HG02571 (cell line): ENCODE measurements around the gene GRK4.
"Not testable (repeated sequence)": the region's sequence is repeated elsewhere in the genome, so short reads cannot be mapped to it uniquely, and the experiment has no call there.

ENCODE experiments used
- ATAC-seq: cut with Tn5 transposase; IDR thresholded peaks from one replicate; pipeline ENCODE4 v1.9.1; 2021; ENCODE audit warnings: mild to moderate bottlenecking, moderate library complexity; ENCODE audit not compliant: unreplicated experiment

The GRK4 gene

DNA sequence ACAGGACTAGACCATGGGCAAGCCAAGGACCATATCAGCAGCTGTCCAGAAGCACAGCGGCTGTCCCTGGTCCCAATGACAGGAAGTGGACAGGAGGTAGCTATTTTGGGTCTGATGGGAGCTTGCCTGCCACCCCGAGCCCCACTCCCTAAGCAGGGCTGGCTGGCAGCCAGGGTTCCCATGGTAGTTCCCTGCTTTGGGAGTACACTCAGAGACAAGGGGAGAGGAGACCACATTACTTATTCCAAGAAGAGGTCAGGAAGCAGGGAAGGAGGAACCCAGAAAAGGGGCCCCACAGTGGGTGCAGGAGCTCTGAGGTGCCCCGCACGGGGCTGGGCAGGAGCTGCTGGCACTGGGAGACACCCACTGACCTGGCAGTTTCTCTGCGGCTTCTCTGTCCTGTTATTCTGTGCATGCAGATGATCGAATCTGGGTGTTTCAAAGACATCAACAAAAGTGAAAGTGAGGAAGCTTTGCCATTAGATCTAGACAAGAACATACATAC is 74.6 kb downstream of the GRK4 start:
- no peak for ATAC-seq

DNA sequence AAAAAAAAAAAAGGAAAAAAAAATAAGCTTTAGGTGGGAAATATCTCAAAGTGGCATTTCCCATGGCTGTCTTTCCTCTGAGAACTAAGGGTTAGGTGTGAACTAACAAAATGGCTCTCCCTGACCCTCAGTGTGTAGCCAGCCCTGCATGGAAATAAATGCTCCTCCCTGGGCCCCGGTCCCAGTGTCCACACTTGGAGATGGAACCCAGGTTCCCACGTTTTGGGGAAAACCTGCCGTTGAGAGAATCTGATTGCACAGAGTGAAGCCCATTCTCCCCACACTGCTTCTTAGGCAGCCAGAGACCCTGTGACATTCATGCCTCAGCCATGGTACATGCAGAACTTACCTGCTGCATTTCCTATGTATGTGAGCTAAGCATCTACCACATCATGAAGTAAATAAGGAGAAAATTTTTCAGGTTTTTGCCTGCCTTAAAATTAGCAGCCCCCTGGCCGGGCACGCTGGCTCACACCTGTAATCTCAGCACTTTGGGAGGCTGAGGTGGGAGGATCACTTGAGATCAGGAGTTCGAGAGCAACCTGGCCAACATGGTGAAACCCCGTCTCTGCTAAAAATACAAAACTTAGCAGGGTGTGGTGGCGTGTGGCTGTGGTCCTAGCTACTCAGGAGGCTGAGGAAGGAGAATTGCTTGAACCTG is 76.5 kb downstream of the GRK4 start:
- ATAC-seq, result no peak

GRCh38 chr4:3040452-3041191 is 77.3 kb downstream of the GRK4 start:
- no peak for ATAC-seq

- ATAC-seq, result no peak
Measured at GRCh38 chr4:3041192-3042142, 78.1 kb downstream of the GRK4 start.

DNA sequence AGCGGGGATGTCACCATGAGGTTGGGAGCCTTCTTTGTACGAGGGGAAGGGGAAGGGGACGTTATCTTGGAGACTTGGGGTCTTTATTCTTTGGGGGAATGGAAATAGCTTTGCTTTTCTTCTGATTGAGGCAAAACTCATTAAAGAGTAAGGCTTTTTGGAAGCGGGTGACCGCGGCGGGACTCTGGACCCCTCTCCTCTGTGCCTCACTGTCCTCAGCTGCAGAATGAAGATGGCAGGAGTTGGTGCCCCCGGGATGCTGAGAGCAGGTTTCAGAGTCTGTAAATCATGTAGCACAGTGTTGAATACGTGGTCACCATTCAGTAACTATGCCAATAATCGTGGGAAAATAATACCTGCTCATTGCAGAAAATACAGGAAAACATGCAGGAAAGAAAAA is 78.9 kb downstream of the GRK4 start:
- no peak for ATAC-seq

GRCh38 chr4:3043282-3044020 is 80.1 kb downstream of the GRK4 start:
- ATAC-seq, result no peak

DNA sequence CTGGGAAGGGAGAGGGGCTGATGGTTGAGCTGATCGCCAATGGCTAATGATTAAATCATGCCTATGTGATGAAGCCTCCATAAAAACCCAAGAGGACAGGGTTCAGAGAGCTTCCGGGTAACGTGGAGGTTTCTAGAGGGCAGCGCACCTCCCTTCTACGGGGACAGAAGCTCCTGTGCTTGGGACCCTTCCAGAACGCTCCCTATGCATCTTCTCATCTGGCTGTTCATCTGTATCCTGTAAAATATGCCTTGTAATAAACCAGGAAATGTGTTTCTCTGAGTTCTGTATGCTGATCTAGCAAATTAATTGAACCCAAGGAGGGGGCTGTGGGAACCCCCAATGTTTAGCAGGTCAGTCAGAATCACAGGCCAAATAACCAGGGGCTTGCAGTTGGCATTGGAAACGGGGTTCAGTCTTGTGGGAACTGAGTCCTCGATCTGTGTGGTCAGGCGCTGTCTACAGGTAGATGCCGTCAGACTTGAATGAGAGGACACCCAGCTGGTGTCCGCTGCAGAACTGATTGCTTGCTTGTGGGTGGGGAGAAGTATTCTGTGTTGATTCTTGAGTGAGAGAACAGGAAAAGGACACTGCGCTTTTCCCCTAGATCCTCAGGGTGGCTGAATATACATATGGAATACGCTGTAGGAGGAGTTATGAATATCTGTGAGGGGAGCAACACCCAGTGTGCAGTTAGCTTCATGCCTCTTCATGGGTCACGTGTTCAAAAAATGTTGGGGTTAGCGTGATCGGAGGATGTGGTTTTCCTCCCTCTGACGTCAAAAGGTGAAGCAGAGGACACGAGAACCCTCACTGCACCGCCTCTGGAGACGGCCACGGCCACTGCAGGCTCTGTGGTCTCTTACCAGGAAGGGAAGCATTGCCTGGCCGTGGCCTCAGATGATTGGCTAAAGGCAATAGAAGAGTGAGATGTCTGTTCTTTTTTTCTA is 81.8 kb downstream of the GRK4 start:
- no peak for ATAC-seq

- ATAC-seq, result no peak
Measured at GRCh38 chr4:3046162-3046561, 82.8 kb downstream of the GRK4 start.

DNA sequence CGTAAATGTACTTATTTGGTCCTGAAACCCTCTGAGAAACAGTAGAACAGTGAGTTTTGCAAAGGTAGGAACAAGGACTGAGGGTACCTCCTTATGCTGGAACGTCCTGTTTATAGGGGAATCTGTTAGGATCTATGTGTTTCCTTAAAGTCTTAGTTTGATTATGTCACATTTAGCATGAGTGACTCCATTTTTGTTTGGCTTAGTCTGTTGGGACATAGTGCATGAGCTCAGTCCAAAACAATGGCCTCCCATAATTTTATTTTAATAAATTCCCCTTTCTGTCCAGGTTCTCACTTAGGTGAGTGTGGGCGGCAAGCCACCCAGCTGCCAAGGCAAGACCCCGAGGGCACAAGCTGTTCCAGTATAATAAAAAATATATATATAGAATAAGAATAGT is 83.3 kb downstream of the GRK4 start:
- ATAC-seq, result no peak

DNA sequence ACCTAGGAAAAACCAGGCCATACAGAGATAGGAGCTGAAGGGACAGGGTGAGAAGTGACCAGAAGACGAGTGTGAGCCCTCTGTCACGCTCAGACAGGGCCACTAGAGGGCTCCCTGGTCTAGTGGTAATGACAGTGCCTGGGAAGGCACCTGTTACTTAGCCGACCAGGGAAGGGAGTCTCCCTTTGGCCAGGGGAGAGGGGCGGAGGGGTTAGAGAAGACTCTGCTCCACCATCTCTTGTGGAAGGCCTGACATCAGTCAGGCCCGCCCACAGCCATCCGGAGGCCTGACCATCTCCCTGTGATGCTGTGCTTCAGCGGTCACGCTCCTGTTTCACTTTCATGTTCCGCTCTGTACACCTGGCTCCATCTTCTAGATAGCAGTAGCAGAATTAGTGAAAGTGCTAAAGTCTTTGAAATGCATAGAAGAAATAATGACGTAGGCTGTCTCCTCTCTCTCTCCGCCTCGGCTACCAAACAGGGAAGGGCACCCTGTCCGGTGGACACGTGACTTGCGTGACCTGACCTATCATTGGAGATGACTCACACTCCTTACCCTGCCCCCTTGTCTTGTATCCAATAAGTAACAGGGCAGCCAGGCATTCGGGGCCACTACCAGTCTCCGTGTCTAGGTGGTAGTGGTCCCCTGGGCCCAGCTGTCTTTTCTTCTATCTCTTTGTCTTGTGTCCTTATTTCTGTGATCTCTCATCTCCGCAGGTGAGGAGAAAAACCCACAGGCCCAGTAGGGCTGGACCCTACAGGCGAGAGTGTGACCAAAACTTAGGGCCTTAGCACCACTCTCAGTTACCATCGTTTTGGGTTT is 84.3 kb downstream of the GRK4 start:
- ATAC-seq, result peak; percentile 91

DNA sequence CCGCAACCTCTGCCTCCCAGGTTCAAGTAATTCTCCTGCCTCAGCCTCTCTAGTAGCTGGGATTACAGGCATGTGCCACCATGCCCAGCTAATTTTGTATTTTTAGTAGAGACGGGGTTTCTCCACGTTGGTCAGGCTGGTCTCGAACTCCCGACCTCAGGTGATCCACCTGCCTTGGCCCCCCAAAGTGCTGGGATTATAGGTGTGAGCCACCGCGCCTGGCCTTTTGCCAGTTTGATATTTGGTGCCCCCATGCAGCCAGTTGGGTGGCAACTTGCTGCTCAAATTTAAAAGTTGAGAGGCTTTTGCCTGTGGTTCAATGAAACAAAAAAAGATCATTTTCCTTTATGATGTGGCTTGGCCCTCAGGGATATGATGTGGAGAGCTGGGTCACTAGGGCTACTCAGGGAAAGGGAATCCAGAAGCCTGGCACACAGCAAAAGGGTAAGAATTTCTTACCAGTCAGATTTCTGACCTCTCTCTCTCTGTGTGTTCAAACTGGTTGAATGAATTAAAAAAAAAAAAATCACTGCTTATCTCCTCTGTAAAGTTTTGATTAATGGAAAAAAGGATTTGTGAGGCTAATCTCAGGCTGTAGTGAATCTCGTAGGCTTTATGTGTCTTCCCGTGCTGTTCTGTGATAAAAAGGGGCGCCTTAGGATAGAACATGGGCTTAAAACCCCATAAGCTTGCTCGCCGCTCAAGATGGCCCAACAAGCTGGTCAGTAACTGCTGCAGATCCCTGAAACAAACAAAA is 87.9 kb downstream of the GRK4 start:
- not testable (repeated sequence) for ATAC-seq

DNA sequence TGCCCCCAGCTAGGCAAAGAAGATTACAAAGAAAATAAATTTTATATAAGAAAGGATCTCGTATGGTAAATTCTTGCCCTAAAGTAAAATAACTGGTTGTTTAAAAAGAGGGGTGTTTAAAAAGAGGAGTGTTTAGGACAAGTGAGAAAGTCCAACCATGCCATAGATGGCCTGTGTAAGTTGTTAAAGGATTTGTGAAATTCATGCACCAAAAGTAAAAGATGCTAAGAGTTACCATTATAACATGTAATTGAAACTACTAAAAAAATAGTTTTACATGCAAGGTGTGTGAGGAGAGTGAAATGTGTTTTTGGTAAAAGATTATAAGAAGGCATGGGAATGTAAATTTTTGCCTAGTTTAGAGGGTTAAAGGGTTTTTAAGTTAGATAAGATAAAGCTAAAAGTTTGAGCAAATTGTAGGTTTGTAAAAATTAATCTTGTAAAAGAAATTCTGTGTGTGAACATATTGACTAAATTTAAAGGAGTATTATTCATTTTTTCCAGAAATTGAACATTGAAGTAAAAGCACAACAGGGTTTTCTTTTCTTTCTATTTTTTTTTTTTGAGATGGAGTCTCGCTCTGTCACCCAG is 90.9 kb downstream of the GRK4 start:
- no peak for ATAC-seq

DNA sequence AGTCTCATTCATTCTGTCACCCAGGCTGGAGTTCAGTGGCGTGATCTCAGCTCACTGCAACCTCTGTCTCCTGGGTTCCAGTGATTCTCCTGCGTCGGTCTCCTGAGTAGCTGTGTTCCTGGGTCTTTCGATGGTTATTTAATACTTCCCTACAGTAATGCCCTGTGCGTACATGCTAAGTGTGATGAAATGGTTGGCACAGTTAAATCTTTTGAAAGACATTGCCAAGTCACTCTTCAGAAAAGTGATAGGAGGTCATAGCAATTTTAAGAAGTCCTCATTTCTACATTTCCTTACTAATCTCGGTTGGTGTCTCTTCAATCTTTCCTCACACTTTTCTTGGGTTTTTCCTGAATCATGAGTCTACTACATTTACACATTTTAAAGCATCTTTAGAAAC is 96.6 kb downstream of the GRK4 start:
- ATAC-seq, result no peak

DNA sequence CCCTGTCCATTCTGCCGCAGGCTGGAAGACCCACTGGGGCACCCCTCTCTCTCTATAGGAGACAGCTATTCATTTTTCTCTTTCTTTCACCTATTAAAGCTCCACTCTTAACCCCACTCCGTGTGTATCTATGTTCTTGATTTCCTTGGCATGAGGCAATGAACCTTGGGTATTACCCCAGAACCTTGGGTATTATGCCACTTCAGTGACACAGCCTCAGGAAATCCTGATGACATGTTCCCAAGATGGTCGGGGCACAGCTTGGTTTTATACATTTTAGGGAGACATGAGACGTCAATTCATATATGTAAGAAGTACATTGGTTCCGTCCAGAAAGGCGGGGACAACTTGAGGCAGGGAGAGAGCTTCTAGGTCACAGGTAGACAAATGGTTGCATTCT is 97.6 kb downstream of the GRK4 start:
- ATAC-seq, result no peak

DNA sequence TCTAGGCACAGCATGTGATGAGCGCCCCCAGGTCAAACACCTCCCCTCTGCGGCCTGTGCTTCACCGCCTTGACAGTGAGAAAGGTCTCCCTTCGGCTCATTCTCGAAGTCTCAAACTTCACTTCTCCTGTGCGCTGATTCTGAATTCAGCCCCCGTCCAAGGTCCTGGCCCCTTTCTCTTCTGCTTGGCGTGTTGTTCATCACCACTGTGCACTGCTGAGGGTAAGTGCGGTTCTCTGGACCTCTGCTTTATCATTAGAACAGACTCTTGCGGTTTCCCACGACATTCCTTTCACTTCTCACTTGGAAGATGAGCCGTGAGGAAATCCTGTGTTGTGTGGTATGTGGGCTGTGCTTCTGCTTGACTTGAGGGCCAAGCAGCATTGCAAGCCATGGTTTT is 99.1 kb downstream of the GRK4 start:
- ATAC-seq, result no peak

DNA sequence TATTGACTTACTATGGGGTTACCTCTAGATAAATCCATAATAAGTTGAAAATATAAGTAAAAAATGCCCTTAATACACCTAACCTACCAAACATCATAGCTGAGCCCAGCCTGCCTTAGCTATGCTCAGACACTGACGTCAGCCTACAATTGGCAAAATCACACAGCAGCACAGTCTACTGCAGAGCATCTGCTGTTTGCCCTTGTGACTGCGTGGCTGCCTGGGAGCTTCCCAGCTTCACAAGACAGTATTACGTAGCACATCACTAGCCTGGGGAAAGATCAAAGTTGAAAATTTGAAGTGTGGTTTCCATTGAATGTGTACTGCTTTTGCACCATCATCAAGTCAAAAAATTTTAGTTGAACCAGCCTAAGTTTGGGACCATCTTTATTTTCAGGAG is 102.2 kb downstream of the GRK4 start:
- no peak for ATAC-seq

DNA sequence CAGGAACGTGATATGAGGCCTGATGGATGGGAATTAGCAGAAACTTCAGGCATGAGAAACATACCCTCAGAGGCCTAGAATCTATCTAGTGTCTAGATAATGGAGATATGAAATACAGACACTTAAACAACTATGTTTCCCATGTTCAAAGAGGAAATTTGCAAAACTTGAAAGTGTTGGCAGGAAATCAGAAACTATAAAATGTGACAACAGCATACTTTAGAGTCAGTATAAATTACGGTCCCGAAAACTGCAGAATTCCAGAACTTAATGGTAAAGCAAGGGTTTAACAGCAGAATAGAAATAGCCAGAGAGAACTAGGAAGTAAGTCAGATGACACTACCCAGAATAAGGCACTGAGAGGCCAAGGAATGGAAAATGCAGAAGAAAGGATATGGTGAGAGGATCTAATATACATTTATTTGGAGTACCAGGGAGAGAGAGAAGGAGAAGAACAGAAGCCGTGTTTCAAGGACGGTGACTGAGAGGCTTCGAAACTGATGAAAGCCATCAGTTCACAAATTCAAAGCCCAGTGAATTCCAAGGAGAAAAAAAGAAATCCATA is 103.5 kb downstream of the GRK4 start:
- ATAC-seq, result no peak
